Measurements from ENCODE around the gene LGALS12. TPM values are rescaled to one million over a fixed set of nuclear protein-coding genes. Genes with fewer than 3 reads are reported as not detected.

Gene LGALS12
- total RNA-seq, 4 donors from 2014 or later: 30.2 to 230 (median 71.0) TPM

- TF ChIP-seq CTCF (IDR thresholded peaks at IDR 0.05; ENCODE audit: low read depth): no peak
Observed at GRCh38 chr11:63504054-63504453, 1.8 kb upstream of the LGALS12 start.

- TF ChIP-seq CTCF (IDR thresholded peaks at IDR 0.05; ENCODE audit: low read depth): no peak
Observed at GRCh38 chr11:63504933-63505586, 824 bp upstream of the LGALS12 start.

DNA sequence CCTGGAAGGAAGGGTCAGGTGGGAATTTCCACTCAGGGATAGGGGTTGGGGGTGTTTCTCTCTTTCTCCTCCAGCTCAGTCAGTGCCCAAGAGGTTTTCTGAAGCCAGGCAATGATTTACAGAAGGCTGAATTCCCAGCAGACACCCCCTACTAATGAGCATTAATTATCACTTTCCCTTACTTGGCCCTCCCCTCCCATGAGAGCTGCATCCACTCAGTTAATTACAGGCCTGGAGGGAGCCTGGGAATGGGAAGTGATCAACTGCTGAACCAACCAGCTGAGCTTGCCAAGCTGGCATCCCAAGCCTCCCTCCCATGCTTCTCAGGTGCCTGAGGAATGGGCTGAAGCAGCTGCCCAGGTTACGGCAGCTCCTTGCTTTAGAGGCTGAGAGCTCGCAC lies 992 bp downstream of the LGALS12 start:
- TF ChIP-seq CTCF (IDR thresholded peaks at IDR 0.05; ENCODE audit: low read depth): no peak

DNA sequence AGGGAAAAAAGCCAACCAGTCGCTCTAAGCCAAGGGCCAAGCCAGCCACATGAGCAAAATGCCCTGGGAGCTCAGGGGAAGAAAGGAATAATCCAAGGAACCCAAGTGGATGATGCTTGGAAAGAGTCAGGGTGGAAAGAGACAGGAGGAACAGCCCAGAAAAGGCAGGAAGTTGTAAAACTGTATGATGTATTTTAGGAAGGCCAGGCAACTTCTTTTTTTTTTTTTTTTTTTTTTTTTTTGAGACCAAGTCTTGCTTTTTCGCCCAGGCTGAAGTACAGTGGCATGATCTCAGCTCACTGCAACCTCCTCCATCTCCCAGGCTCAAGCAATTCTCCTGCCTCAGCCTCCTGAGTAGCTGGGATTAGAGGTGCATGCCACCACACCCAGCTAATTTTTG lies 1.6 kb downstream of the LGALS12 start:
- no peak for TF ChIP-seq CTCF (IDR thresholded peaks at IDR 0.05; ENCODE audit: low read depth)

DNA sequence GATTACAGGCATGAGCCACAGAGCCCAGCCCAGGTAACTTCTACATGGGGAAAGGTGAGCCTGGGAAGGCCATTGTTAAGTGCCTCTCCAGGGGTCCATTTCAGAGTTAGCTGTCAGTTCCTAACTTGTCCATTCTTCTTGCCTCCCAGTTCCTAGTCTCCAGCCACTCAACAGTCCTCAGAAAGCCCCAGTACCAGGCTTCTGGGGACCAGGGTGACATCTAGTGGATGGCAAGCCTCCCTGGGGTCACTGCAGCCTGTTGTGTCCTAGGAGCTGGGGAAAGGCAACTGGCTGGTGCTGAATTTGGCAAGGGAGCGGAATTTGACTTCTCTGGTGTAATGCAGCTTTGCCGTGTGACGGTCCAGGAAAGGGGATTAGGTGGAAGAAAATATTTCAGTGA lies 2.1 kb downstream of the LGALS12 start:
- no peak for TF ChIP-seq CTCF (IDR thresholded peaks at IDR 0.05; ENCODE audit: low read depth)

DNA sequence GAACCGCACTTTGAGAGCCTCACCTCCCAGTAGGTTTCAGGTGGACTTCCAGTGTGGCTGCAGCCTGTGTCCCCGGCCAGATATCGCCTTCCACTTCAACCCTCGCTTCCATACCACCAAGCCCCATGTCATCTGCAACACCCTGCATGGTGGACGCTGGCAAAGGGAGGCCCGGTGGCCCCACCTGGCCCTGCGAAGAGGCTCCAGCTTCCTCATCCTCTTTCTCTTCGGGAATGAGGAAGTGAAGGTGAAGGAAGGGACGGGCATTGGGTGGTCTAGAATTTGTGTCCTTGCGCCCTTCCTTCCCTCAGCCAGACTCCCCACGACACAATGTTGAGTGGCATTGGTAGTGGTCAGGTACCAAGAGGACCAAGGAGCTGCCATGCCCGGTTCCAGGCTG lies 2.9 kb downstream of the LGALS12 start:
- TF ChIP-seq CTCF (IDR thresholded peaks at IDR 0.05; ENCODE audit: low read depth): no peak

DNA sequence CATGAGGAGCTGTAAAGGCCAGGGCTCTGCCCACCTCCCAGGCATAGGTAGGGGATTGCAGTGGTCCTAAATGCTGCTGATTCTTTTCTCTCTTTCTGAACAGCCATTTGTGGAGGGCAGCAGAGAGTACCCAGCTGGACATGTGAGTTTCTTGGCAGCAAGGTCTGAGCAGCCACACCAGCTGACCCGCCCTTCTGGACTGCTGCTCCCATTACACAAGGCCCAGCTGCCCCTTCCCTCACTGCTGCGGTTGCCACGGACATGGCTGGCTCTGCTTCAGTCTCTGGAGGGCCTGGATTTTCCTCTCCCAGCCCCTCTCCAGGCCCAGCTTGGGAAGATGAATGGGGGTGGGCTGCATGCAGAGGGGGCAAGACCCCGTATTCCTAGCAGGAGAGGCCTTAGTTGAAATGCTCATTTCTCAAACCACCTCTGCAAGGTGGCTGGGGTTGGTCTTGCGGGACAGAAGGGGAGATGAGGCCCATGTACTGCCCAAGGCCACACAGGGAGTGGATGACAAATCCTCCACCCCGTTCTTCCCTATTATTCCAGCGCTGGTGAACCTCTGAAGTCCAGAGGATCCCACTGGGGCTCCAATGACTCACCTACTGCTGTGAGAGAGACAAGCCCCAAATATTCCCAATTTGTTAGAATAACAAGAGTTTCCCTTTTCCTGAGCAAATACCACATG lies 4.6 kb downstream of the LGALS12 start:
- no peak for TF ChIP-seq CTCF (IDR thresholded peaks at IDR 0.05; ENCODE audit: low read depth)
